ENCODE data around the gene SUPT3H.

GRCh38 chr6:45367999-45368398 is 9.7 kb downstream of the SUPT3H start:
- TF ChIP-seq CTCF (IDR thresholded peaks at IDR 0.05) (no peak), POLR2A (IDR thresholded peaks at IDR 0.05) (no peak)

Data from right lobe of liver (tissue), 4 donors.